Astrocyte (in vitro differentiated cells and primary cell): ENCODE data around the gene CNN2.

ENCODE experiments used
- CTCF ChIP-seq: IDR thresholded peaks from 2 replicates; pipeline ENCODE4 v1.5.1; 2011; ENCODE audit warnings: low read depth, mild to moderate bottlenecking, inconsistent platforms, low read length, moderate library complexity; ENCODE audit not compliant: insufficient read depth
- EZH2 ChIP-seq: IDR thresholded peaks from 2 replicates; pipeline ENCODE4 v1.6.1; 2012; ENCODE audit warnings: mild to moderate bottlenecking, low read length, inconsistent platforms; ENCODE audit not compliant: insufficient read depth

GRCh38 chr19:1011831-1012333, 14.5 kb upstream of the CNN2 start:
- TF ChIP-seq CTCF, result no peak
- no peak for TF ChIP-seq EZH2
